GM12878 (cell line): ENCODE results near the gene CCSER2. TPM values are rescaled to one million over a fixed set of nuclear protein-coding genes. Genes with fewer than 3 reads are reported as not detected.

ENCODE experiments used
- ATAC-seq: fragments of 200-7000 bp; cut with Tn5 transposase; 3 replicates; pipeline ENCODE4 v1.9.1; 2020; ENCODE audit warnings: mild to moderate bottlenecking, moderate library complexity
- BruUV-seq: library from RNA; stranded (reverse); fragments of 400-500 nt; replicated peaks from 2 replicates; lab custom pipeline; 2021; lab: Mats Ljungman, UMichigan
- CTCF ChIA-PET: fragments of 300-600 bp; sonication (Branson Sonifier 250); formaldehyde crosslinking; extraction: SDS; loops from one replicate; lab custom pipeline; 2021; ENCODE audit warnings: inconsistent platforms; lab: Yijun Ruan, JAX
- POLR2A ChIA-PET: fragments of 350-600 bp; formaldehyde crosslinking; extraction: SDS; loops from one replicate; lab custom pipeline; 2021; ENCODE audit warnings: inconsistent platforms; lab: Charles Lee
- RAD21 ChIA-PET: fragments of 300-600 bp; sonication (Branson Sonifier 250); formaldehyde crosslinking; loops from one replicate; lab custom pipeline; 2023; ENCODE audit warnings: antibody characterized with exemption; ENCODE audit not compliant: unreplicated experiment; lab: Charles Lee
- SMC1A ChIA-PET: fragments of 300-600 bp; sonication (Branson Sonifier 250); formaldehyde crosslinking; loops from one replicate; lab custom pipeline; 2023; ENCODE audit not compliant: unreplicated experiment, uncharacterized antibody; lab: Charles Lee
- DNase-seq: peaks from one replicate; pipeline ENCODE4 v3.0.0-alpha.2; 2011; ENCODE audit warnings: low read depth, low spot score
- FAIRE-seq: peaks from 3 replicates; lab custom pipeline; 2011; peaks lifted over from hg19 to GRCh38; lab: Jason Lieb, UNC
- H2AFZ ChIP-seq: 2 replicates; pipeline ENCODE4 v1.6.0; 2011; ENCODE audit warnings: low read depth, low read length, control low read depth; ENCODE audit not compliant: control insufficient read depth
- H3K27ac ChIP-seq: 2 replicates; pipeline ENCODE4 v1.5.1; 2011; ENCODE audit warnings: control low read depth; ENCODE audit not compliant: control insufficient read depth, insufficient read depth
- H3K27me3 ChIP-seq, 2 experiments: replicated peaks in 1 of 2; 2 replicates each; pipeline versions ENCODE4 v1.6.0 to v1.6.1; 2011; ENCODE audit warnings: low read length in 1 of 2; ENCODE audit not compliant: control insufficient read depth in 2 of 2, insufficient read depth in 2 of 2
- H3K36me3 ChIP-seq, 2 experiments: 2 replicates each; pipeline ENCODE4 v1.5.1; 2011; ENCODE audit warnings: low read length in 1 of 2; ENCODE audit not compliant: control insufficient read depth in 2 of 2, insufficient read depth in 2 of 2
- H3K4me1 ChIP-seq: 2 replicates; pipeline ENCODE4 v1.6.1; 2011; ENCODE audit warnings: mild to moderate bottlenecking, low read length, moderate library complexity, mixed read lengths; ENCODE audit not compliant: control insufficient read depth, insufficient read depth
- H3K4me2 ChIP-seq: 2 replicates; pipeline ENCODE4 v1.6.0; 2011; ENCODE audit warnings: control low read depth; ENCODE audit not compliant: control insufficient read depth, insufficient read depth
- H3K4me3 ChIP-seq: fragments of 200-600 bp; sonication (generic); 2 replicates; pipeline ENCODE4 v1.5.1; 2016
- H3K79me2 ChIP-seq: 2 replicates; pipeline ENCODE4 v1.6.0; 2011; ENCODE audit warnings: low read length; ENCODE audit not compliant: control insufficient read depth, insufficient read depth
- H3K9ac ChIP-seq: 2 replicates; pipeline ENCODE4 v1.8.0; 2011; ENCODE audit warnings: low read length, control low read depth, mixed read lengths; ENCODE audit not compliant: control insufficient read depth, insufficient read depth
- H3K9me3 ChIP-seq: replicated peaks from 3 replicates; pipeline ENCODE4 v1.5.1; 2011; ENCODE audit warnings: mild to moderate bottlenecking, low read length; ENCODE audit not compliant: control insufficient read depth, insufficient read depth
- H4K20me1 ChIP-seq: 2 replicates; pipeline ENCODE4 v1.6.0; 2011; ENCODE audit not compliant: control insufficient read depth, insufficient read depth
- BCL11A ChIP-seq: IDR thresholded peaks from 2 replicates; pipeline ENCODE4 v1.6.1; 2011; ENCODE audit warnings: low read depth, low read length
- BRCA1 ChIP-seq: IDR thresholded peaks from 2 replicates; pipeline ENCODE4 v1.6.1; 2011; ENCODE audit warnings: low read depth, low read length, improper control_type of control experiment
- CBX3 ChIP-seq: fragments of 200-600 bp; sonication (generic); IDR thresholded peaks from 2 replicates; pipeline ENCODE4 v1.6.1; 2016; ENCODE audit warnings: low read depth, borderline replicate concordance
- FOS ChIP-seq: IDR thresholded peaks from 3 replicates; pipeline ENCODE4 v1.6.1; 2011; ENCODE audit warnings: borderline replicate concordance; ENCODE audit not compliant: insufficient read length; ENCODE audit errors: extremely low read depth
- RB1 ChIP-seq: fragments of 450-650 bp; formaldehyde crosslinking; IDR thresholded peaks from 2 replicates; pipeline ENCODE4 v1.6.1; 2017; ENCODE audit warnings: mild to moderate bottlenecking, borderline replicate concordance
- RCOR1 ChIP-seq: conservative IDR thresholded peaks from 2 replicates; pipeline ENCODE4 v1.6.1; 2012; ENCODE audit warnings: low read depth, low read length, improper control_type of control experiment
- ZZZ3 ChIP-seq: IDR thresholded peaks from 2 replicates; pipeline ENCODE4 v1.6.1; 2011; ENCODE audit warnings: low read depth; ENCODE audit not compliant: control insufficient read depth, insufficient read length
- WGBS: methylation state at CpG from one replicate; pipeline ENCODE4 v1.1.6; 2016; ENCODE audit warnings: low lambda C conversion rate; ENCODE audit not compliant: insufficient replicate concordance, insufficient coverage; ENCODE audit errors: missing lambda C conversion rate; 5-methylcytosine and 5-hydroxymethylcytosine counted together
- in situ Hi-C: fragments of 300-500 bp; cut with MboI; formaldehyde crosslinking; loops from 9 replicates; pipeline ENCODE4 v1.14.3; 2018; ENCODE audit warnings: mixed read lengths
- intact Hi-C: fragments of 100-400 bp; cut with micrococcal nuclease; formaldehyde crosslinking; loops from one replicate; pipeline ENCODE4 v1.14.2; 2022; ENCODE audit not compliant: unreplicated experiment
- polyA plus RNA-seq, 11 experiments: library from polyadenylated mRNA; depleted of rRNA in 4 of 11; unstranded in 6 of 11; stranded (reverse) in 5 of 11; fragments of >200 nt; fragmentation: Nextera tagmentation in 4 of 11; fragmentation: Illumina TruSeq in 1 of 11; extraction: Ambion mirVana in 4 of 11; extraction: Trizol in 1 of 11; gene quantifications; 1 replicate in 1 of 11; 2 replicates in 10 of 11; pipeline versions ENCODE4 v1.2.1 to v1.2.3, GENCODE V29; 2011 to 2016; ENCODE audit warnings: inconsistent platforms in 2 of 11, missing spikeins in 2 of 11, low read depth in 1 of 11
- total RNA-seq, 4 experiments: library from RNA; depleted of rRNA in 3 of 4; stranded (reverse); fragments of >200 nt in 3 of 4; fragmentation: Illumina TruSeq in 1 of 4; extraction: Trizol in 1 of 4; gene quantifications; 2 replicates each; pipeline versions ENCODE4 v1.2.1 to v1.2.3, GENCODE V29; 2013 to 2021
- TF ChIP-seq, protein P1 (sequence below): IDR thresholded peaks from 2 replicates; pipeline ENCODE4 v1.6.1; 2011; ENCODE audit warnings: low read depth, low read length, improper control_type of control experiment, borderline replicate concordance

CCSER2 gene
- total and polyA plus RNA-seq, 10 of the 15 experiments (the other 5 are each of a cell fraction or from before 2014, with no cell fraction given): 4.7 to 18.8 (median 13.2) TPM

DNA sequence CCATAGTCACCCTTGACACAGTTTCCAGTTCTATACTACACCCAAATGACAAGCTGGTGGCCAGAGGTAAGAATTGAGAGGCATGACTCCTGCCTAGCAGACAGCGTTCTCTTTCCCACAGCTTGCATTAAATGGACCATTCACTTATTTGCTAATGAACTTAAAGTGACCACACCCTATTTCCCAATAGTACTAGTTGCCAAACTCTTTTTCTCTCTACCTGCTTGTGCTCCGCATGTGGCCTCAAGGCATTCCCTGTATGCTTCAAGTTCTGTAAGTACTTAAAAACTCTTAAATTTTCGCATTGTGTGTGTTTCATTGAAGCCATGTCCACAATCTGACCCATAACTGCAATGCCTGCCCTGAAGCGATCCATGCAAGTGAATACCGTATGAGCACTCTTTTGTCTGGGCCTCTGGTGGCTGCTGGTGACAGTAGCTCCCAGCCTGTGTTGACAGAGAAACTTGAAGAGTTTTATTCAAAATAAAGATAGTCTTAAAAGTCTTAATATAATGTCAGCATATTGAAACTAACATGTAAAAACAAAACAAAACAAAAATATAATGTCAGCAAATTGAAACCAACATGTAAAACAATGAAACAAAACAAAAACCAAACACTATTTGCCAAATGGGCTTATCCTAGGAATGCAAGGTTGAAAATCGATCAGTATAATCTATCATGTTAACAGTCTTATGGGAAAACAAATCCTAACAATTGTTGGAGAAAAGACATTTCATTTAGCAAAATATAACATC, 73.6 kb downstream of the CCSER2 start:
- no peak overlapping the region for H3K4me3 ChIP-seq
- H3K79me2 ChIP-seq: no peaks in the 10 kb centered on the region
- no peak for DNase-seq
- intact Hi-C loops: loop anchor here (5.0 kb wide), 1 partner anchor 50 kb away; no protein-coding TSS in a partner anchor
- CTCF ChIA-PET: interaction anchor here (0.6 kb wide), 1 partner anchor 212 kb away, joined by 4 read pairs; no protein-coding TSS in a partner anchor
- FAIRE-seq: no peak
- 98% methylated on average over 6 of the region's 6 CpGs for WGBS
- no peak for ATAC-seq
- TF ChIP-seq, protein P1, sequence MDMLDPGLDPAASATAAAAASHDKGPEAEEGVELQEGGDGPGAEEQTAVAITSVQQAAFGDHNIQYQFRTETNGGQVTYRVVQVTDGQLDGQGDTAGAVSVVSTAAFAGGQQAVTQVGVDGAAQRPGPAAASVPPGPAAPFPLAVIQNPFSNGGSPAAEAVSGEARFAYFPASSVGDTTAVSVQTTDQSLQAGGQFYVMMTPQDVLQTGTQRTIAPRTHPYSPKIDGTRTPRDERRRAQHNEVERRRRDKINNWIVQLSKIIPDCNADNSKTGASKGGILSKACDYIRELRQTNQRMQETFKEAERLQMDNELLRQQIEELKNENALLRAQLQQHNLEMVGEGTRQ: no peak
- TF ChIP-seq ZZZ3 (no peak), RCOR1 (no peak), BRCA1 (no peak), RB1 (no peak), BCL11A (no peak), FOS (no peak), CBX3 (no peak)
- no peak overlapping the region for H3K27ac ChIP-seq
- no peaks in the 10 kb centered on the region for H3K27me3 ChIP-seq
- SMC1A ChIA-PET: no interaction called here
- no peaks in the 10 kb centered on the region for H3K36me3 ChIP-seq
- no TSS peak for BruUV-seq
- no peaks in the 10 kb centered on the region for H4K20me1 ChIP-seq
- in situ Hi-C loops: no loop called here
- POLR2A ChIA-PET: no interaction called here
- H2AFZ ChIP-seq: no peak overlapping the region
- H3K9ac ChIP-seq: no peak overlapping the region
- no peak overlapping the region for H3K4me2 ChIP-seq
- no peaks in the 10 kb centered on the region for H3K9me3 ChIP-seq
- RAD21 ChIA-PET: no interaction called here
- H3K4me1 ChIP-seq: 0 out of 2 replicates have a peak, but pooled peaks cover 6% of the 10 kb centered on the region
